HepG2 (cell line): Measurements from ENCODE around the gene SGCG. TPM values are rescaled to one million over a fixed set of nuclear protein-coding genes. Genes with fewer than 3 reads are reported as not detected.

ENCODE experiments used
- HDAC1 ChIP-seq: sonication (generic); formaldehyde crosslinking; IDR thresholded peaks from 2 replicates; pipeline ENCODE4 v1.5.1; 2020; ENCODE audit warnings: mild to moderate bottlenecking, missing genetic modification reagents
- MAF1 ChIP-seq: sonication (generic); formaldehyde crosslinking; IDR thresholded peaks from 2 replicates; pipeline ENCODE4 v1.5.0; 2020; ENCODE audit warnings: missing genetic modification reagents, borderline replicate concordance
- TCF7 ChIP-seq: sonication (generic); IDR thresholded peaks from 2 replicates; pipeline ENCODE4 v1.6.1; 2016; ENCODE audit warnings: antibody characterized with exemption, low read depth
- ZNF3 ChIP-seq: IDR thresholded peaks from 2 replicates; pipeline ENCODE4 v1.7.0; 2017; ENCODE audit warnings: inconsistent platforms
- ZNF512 ChIP-seq: sonication (generic); formaldehyde crosslinking; IDR thresholded peaks from 2 replicates; pipeline ENCODE4 v1.4.0; 2020; ENCODE audit warnings: mild to moderate bottlenecking, missing genetic modification reagents
- ZNF883 ChIP-seq: sonication (generic); formaldehyde crosslinking; IDR thresholded peaks from 2 replicates; pipeline ENCODE4 v1.5.1; 2020; ENCODE audit warnings: mild to moderate bottlenecking, missing genetic modification reagents; ENCODE audit errors: not compliant biosample characterization
- polyA plus RNA-seq, 8 experiments: library from polyadenylated mRNA; depleted of rRNA in 3 of 8; stranded (reverse) in 7 of 8; unstranded in 1 of 8; fragments of >200 nt; fragmentation: Illumina TruSeq in 4 of 8; extraction: Trizol in 4 of 8; gene quantifications; 2 replicates each; pipeline versions ENCODE4 v1.2.1 to v1.2.3, GENCODE V29; 2011 to 2016; ENCODE audit warnings: low read depth in 4 of 8, missing spikeins in 1 of 8, mixed read lengths in 1 of 8; ENCODE audit not compliant: insufficient read depth in 1 of 8
- total RNA-seq, 5 experiments: library from RNA; depleted of rRNA; stranded (reverse); fragments of >200 nt; fragmentation: Illumina TruSeq; extraction: Trizol; gene quantifications; 2 replicates each; pipeline ENCODE4 v1.2.3, GENCODE V29; 2016; ENCODE audit warnings: low read depth in 1 of 5
- TF ChIP-seq, protein P1 (sequence below): sonication (generic); formaldehyde crosslinking; IDR thresholded peaks from 2 replicates; pipeline ENCODE4 v1.5.0; 2020; ENCODE audit warnings: mild to moderate bottlenecking, missing genetic modification reagents, borderline replicate concordance

Gene SGCG
- total and polyA plus RNA-seq, 2 of the 13 experiments (the other 11 are each of a cell fraction or from before 2014, with no cell fraction given): not detected

DNA sequence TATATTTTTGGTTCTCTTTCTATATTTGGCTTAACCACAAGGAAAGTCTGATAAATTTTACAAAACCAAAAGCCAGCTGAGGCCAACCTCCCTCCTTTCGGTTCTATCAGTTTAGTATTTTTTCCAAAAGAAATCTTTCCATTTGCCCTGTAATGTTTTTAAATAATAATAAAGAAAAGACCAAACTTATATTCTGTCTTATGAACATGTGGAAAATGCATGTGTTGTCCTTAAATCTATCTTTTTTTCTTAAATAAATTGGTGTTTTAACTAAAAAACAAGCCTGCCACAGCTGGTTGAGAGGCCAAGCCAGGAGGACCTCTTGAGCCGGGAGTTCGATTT lies 139.1 kb downstream of the SGCG start (continued):
- TF ChIP-seq, protein P1, sequence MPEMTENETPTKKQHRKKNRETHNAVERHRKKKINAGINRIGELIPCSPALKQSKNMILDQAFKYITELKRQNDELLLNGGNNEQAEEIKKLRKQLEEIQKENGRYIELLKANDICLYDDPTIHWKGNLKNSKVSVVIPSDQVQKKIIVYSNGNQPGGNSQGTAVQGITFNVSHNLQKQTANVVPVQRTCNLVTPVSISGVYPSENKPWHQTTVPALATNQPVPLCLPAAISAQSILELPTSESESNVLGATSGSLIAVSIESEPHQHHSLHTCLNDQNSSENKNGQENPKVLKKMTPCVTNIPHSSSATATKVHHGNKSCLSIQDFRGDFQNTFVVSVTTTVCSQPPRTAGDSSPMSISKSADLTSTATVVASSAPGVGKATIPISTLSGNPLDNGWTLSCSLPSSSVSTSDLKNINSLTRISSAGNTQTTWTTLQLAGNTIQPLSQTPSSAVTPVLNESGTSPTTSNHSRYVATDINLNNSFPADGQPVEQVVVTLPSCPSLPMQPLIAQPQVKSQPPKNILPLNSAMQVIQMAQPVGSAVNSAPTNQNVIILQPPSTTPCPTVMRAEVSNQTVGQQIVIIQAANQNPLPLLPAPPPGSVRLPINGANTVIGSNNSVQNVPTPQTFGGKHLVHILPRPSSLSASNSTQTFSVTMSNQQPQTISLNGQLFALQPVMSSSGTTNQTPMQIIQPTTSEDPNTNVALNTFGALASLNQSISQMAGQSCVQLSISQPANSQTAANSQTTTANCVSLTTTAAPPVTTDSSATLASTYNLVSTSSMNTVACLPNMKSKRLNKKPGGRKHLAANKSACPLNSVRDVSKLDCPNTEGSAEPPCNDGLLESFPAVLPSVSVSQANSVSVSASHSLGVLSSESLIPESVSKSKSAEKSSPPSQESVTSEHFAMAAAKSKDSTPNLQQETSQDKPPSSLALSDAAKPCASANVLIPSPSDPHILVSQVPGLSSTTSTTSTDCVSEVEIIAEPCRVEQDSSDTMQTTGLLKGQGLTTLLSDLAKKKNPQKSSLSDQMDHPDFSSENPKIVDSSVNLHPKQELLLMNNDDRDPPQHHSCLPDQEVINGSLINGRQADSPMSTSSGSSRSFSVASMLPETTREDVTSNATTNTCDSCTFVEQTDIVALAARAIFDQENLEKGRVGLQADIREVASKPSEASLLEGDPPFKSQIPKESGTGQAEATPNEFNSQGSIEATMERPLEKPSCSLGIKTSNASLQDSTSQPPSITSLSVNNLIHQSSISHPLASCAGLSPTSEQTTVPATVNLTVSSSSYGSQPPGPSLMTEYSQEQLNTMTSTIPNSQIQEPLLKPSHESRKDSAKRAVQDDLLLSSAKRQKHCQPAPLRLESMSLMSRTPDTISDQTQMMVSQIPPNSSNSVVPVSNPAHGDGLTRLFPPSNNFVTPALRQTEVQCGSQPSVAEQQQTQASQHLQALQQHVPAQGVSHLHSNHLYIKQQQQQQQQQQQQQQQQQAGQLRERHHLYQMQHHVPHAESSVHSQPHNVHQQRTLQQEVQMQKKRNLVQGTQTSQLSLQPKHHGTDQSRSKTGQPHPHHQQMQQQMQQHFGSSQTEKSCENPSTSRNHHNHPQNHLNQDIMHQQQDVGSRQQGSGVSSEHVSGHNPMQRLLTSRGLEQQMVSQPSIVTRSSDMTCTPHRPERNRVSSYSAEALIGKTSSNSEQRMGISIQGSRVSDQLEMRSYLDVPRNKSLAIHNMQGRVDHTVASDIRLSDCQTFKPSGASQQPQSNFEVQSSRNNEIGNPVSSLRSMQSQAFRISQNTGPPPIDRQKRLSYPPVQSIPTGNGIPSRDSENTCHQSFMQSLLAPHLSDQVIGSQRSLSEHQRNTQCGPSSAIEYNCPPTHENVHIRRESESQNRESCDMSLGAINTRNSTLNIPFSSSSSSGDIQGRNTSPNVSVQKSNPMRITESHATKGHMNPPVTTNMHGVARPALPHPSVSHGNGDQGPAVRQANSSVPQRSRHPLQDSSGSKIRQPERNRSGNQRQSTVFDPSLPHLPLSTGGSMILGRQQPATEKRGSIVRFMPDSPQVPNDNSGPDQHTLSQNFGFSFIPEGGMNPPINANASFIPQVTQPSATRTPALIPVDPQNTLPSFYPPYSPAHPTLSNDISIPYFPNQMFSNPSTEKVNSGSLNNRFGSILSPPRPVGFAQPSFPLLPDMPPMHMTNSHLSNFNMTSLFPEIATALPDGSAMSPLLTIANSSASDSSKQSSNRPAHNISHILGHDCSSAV (CRISPR knock-in tag): no peak
- no peak for TF ChIP-seq ZNF883 (CRISPR knock-in tag)
- no peak for TF ChIP-seq TCF7
- TF ChIP-seq ZNF512 (CRISPR knock-in tag): no peak
- TF ChIP-seq MAF1 (CRISPR knock-in tag): no peak
- TF ChIP-seq HDAC1 (CRISPR knock-in tag): no peak
- no peak for TF ChIP-seq ZNF3
